Measurements from ENCODE around the gene RAPGEF4. TPM values are rescaled to one million over a fixed set of nuclear protein-coding genes. Genes with fewer than 3 reads are reported as not detected.

The RAPGEF4 gene
- total RNA-seq, 1 experiment from 2014 or later, result not detected

GRCh38 chr2:172974762-172975161 lies 239.1 kb downstream of the RAPGEF4 start:
- no peaks in the 10 kb centered on the region for H3K9me3 Mint-ChIP-seq (ENCODE audit: unreplicated experiment)
- H3K27ac Mint-ChIP-seq (ENCODE audit: low read depth, unreplicated experiment), result no peak overlapping the region
- no TSS peak for BruUV-seq (replicated peaks)
- ChIA-PET CTCF (no interaction called here), POLR2A (no interaction called here)
- H3K27me3 Mint-ChIP-seq (ENCODE audit: insufficient read depth, unreplicated experiment), result peaks cover 27% of the 10 kb centered on the region
- intact Hi-C loops (cut with micrococcal nuclease), result no loop called here
- no peaks in the 10 kb centered on the region for H3K36me3 Mint-ChIP-seq (ENCODE audit: insufficient read depth, unreplicated experiment)
- no peak for DNase-seq (ENCODE audit: unreplicated experiment)
- no peak overlapping the region for H3K4me3 Mint-ChIP-seq (ENCODE audit: unreplicated experiment)
- H3K4me1 Mint-ChIP-seq (ENCODE audit: insufficient read depth, unreplicated experiment), result peaks cover 16% of the 10 kb centered on the region
- TF ChIP-seq, protein P1, sequence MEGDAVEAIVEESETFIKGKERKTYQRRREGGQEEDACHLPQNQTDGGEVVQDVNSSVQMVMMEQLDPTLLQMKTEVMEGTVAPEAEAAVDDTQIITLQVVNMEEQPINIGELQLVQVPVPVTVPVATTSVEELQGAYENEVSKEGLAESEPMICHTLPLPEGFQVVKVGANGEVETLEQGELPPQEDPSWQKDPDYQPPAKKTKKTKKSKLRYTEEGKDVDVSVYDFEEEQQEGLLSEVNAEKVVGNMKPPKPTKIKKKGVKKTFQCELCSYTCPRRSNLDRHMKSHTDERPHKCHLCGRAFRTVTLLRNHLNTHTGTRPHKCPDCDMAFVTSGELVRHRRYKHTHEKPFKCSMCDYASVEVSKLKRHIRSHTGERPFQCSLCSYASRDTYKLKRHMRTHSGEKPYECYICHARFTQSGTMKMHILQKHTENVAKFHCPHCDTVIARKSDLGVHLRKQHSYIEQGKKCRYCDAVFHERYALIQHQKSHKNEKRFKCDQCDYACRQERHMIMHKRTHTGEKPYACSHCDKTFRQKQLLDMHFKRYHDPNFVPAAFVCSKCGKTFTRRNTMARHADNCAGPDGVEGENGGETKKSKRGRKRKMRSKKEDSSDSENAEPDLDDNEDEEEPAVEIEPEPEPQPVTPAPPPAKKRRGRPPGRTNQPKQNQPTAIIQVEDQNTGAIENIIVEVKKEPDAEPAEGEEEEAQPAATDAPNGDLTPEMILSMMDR (IDR thresholded peaks at IDR 0.05; ENCODE audit: unreplicated experiment), result no peak

DNA sequence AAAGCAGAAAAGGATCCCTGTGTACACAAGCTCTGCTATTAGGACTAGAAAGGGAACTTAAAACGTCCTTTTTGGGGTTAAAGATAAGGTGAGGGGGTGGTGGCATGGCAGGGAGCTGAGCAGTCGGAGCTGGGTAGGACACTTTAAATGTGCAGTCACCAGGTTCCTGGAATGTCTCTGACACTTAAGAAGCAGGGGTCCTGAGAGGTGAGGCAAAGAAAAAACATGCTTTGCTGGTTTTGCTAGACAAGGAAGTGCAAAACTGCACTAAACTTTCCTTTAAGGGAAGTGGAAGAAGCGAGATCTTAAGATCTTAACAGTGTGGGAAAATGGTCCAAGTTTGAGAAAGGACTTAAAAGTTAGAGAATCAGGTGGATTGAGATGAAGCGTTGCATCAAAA lies 240.5 kb downstream of the RAPGEF4 start:
- peaks cover 7% of the 10 kb centered on the region for H3K4me1 Mint-ChIP-seq (ENCODE audit: insufficient read depth, unreplicated experiment)
- no TSS peak for BruUV-seq (replicated peaks)
- no peaks in the 10 kb centered on the region for H3K36me3 Mint-ChIP-seq (ENCODE audit: insufficient read depth, unreplicated experiment)
- POLR2A ChIA-PET, result interaction anchor here (0.5 kb wide), 1 partner anchor 183 kb away, joined by 5 read pairs; no protein-coding TSS in a partner anchor
- H3K4me3 Mint-ChIP-seq (ENCODE audit: unreplicated experiment), result no peak overlapping the region
- H3K27me3 Mint-ChIP-seq (ENCODE audit: insufficient read depth, unreplicated experiment), result peaks cover 37% of the 10 kb centered on the region
- intact Hi-C loops (cut with micrococcal nuclease), result no loop called here
- DNase-seq (ENCODE audit: unreplicated experiment), result no peak
- no peaks in the 10 kb centered on the region for H3K9me3 Mint-ChIP-seq (ENCODE audit: unreplicated experiment)
- TF ChIP-seq, protein P1 (IDR thresholded peaks at IDR 0.05; ENCODE audit: unreplicated experiment), result no peak
- CTCF ChIA-PET, result interaction anchor here (1.2 kb wide), 1 partner anchor 44 kb away, joined by 3 read pairs; no protein-coding TSS in a partner anchor
- no peak overlapping the region for H3K27ac Mint-ChIP-seq (ENCODE audit: low read depth, unreplicated experiment)

DNA sequence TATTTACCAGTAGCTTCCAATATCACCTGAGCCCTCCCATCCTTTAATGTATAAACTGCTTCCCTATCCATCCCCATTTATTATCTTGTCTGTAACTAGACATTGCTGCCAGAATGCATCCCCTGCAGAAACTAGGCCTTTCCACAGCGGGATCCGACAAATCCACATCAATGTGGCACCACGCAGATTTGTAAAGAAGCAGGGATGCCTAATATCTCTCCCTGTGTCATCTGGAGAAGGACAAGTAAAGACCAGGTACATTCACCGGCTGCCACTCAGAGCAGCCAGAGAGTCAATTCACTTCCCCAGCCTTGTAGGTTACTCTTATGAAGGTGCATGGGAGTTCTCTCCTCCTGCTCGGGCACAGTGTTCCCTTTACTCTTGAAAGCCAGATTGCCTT lies 241.2 kb downstream of the RAPGEF4 start:
- ChIA-PET CTCF (interaction anchor here (1.2 kb wide), 1 partner anchor 45 kb away, joined by 3 read pairs; no protein-coding TSS in a partner anchor), POLR2A (interaction anchor here (0.5 kb wide), 1 partner anchor 183 kb away, joined by 5 read pairs; no protein-coding TSS in a partner anchor)
- no TSS peak for BruUV-seq (replicated peaks)
- TF ChIP-seq, protein P1 (IDR thresholded peaks at IDR 0.05; ENCODE audit: unreplicated experiment), result no peak
- intact Hi-C loops (cut with micrococcal nuclease), result no loop called here
- Mint-ChIP-seq H3K4me3 (ENCODE audit: unreplicated experiment) (no peak overlapping the region), H3K27ac (ENCODE audit: low read depth, unreplicated experiment) (no peak overlapping the region), H3K9me3 (ENCODE audit: unreplicated experiment) (no peaks in the 10 kb centered on the region), H3K27me3 (ENCODE audit: insufficient read depth, unreplicated experiment) (peaks cover 37% of the 10 kb centered on the region), H3K36me3 (ENCODE audit: insufficient read depth, unreplicated experiment) (no peaks in the 10 kb centered on the region), H3K4me1 (ENCODE audit: insufficient read depth, unreplicated experiment) (peaks cover 6% of the 10 kb centered on the region)
- no peak for DNase-seq (ENCODE audit: unreplicated experiment)

DNA sequence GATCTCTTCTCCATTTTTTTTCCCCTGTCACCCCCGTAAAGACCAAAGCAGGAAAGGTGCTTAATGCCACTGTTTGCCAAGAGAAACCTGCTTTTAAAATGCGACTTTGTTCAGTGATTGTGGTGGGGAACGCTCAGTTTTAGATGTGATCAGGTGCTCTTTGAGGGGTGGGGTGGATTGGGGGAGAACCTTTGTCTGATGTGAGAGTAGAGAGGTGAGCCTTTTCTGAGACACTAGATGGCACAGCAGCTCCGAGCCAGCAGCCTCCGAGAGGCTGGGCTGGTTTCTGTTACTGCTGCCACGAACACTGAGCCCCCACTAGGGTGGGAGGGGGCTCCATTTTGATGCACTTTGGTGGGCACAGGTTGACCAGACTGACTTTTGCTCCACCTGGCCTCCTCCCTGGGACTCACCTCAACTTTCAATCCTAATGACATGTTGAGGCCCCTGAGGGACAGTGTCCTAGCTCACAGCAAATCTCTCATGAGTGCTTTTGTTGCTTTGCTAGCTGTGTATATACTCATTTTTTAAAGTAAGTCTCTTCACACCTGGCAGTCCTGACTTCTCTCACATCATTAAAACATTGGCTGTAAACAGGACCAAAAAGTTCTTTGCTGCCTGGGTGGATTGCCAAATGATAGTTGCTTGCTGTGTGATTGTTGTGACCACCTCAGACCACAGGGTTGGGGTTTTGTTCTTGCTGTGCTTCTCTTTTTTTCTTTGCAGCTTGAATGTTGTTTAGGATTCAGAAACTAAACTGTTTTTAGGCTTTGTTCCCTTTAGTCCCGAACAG lies 241.8 kb downstream of the RAPGEF4 start:
- Mint-ChIP-seq H3K4me3 (ENCODE audit: unreplicated experiment) (no peak overlapping the region), H3K9me3 (ENCODE audit: unreplicated experiment) (no peaks in the 10 kb centered on the region), H3K27ac (ENCODE audit: low read depth, unreplicated experiment) (no peak overlapping the region), H3K27me3 (ENCODE audit: insufficient read depth, unreplicated experiment) (peaks cover 37% of the 10 kb centered on the region), H3K4me1 (ENCODE audit: insufficient read depth, unreplicated experiment) (peaks cover 6% of the 10 kb centered on the region), H3K36me3 (ENCODE audit: insufficient read depth, unreplicated experiment) (no peaks in the 10 kb centered on the region)
- TF ChIP-seq, protein P1 (IDR thresholded peaks at IDR 0.05; ENCODE audit: unreplicated experiment), result no peak
- intact Hi-C loops (cut with micrococcal nuclease), result no loop called here
- DNase-seq (ENCODE audit: unreplicated experiment), result no peak
- CTCF ChIA-PET, result interaction anchor here (1.2 kb wide), 1 partner anchor 45 kb away, joined by 3 read pairs; no protein-coding TSS in a partner anchor
- BruUV-seq (replicated peaks), result no TSS peak
- POLR2A ChIA-PET, result no interaction called here

All from MCF 10A (cell line).